NT2/D1 (cell line): Measurements from ENCODE around the gene PPIH.

Experiments
- YY1 ChIP-seq: IDR thresholded peaks from 2 replicates; pipeline ENCODE4 v1.6.1; 2011; ENCODE audit not compliant: insufficient read length, insufficient read depth
- ZNF274 ChIP-seq: IDR thresholded peaks from 2 replicates; pipeline ENCODE4 v1.6.1; 2011; ENCODE audit warnings: mild to moderate bottlenecking, low read depth, low read length

DNA sequence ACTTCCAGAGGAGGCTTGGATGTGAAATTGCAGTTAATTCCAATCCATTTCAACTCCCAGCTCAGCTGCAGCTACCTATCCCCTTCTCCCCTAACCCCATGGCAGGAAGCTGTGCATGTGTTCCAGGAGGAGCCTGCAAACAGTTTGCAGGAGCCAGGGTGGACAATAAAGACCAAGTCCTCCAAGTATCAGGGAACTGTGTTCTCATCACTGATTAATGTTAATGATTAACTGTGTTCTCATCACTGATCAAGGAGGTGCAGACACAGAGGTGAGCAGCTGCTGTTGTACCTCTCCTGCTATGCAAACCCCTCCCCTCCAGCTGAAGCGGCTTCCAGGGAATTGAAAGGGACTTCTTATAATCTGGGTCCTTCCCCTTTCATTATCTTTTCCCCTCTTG is 62.6 kb downstream of the PPIH start:
- no peak for TF ChIP-seq ZNF274
- TF ChIP-seq YY1 = no peak
